ENCODE measurements around the gene EPB41L4A. TPM values are rescaled to one million over a fixed set of nuclear protein-coding genes. Genes with fewer than 3 reads are reported as not detected.

Gene EPB41L4A
- total and polyA plus RNA-seq, 8 donors, result 4.4 to 77.6 (median 12.1) TPM

- WGBS, 5 donors, result 89 to 93% (median 92%) methylated on average over 8 of the region's 8 CpGs
- peaks cover 0 to 20% (median 12%) of the 10 kb centered on the region in 4 donors for H3K4me1 ChIP-seq
- H3K27me3 ChIP-seq, result no peaks in the 10 kb centered on the region
- no peaks in the 10 kb centered on the region for H3K9me3 ChIP-seq
- no peak overlapping the region for H3K4me3 ChIP-seq
- intact Hi-C loops (cut with DNase I; ENCODE audit: low total_unique reads), result no loop called here
- no peaks in the 10 kb centered on the region for H3K36me3 ChIP-seq
- DNase-seq, result no peak
- TF ChIP-seq POLR2AphosphoS5 (IDR thresholded peaks at IDR 0.05) (no peak), POLR2A (IDR thresholded peaks at IDR 0.05) (no peak), EP300 (IDR thresholded peaks at IDR 0.05) (no peak)
- TF ChIP-seq, protein P1, sequence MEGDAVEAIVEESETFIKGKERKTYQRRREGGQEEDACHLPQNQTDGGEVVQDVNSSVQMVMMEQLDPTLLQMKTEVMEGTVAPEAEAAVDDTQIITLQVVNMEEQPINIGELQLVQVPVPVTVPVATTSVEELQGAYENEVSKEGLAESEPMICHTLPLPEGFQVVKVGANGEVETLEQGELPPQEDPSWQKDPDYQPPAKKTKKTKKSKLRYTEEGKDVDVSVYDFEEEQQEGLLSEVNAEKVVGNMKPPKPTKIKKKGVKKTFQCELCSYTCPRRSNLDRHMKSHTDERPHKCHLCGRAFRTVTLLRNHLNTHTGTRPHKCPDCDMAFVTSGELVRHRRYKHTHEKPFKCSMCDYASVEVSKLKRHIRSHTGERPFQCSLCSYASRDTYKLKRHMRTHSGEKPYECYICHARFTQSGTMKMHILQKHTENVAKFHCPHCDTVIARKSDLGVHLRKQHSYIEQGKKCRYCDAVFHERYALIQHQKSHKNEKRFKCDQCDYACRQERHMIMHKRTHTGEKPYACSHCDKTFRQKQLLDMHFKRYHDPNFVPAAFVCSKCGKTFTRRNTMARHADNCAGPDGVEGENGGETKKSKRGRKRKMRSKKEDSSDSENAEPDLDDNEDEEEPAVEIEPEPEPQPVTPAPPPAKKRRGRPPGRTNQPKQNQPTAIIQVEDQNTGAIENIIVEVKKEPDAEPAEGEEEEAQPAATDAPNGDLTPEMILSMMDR (IDR thresholded peaks at IDR 0.05), result no peak
- H3K27ac ChIP-seq, result no peak overlapping the region
Measured at GRCh38 chr5:112339761-112340160, 79.3 kb downstream of the EPB41L4A start.

DNA sequence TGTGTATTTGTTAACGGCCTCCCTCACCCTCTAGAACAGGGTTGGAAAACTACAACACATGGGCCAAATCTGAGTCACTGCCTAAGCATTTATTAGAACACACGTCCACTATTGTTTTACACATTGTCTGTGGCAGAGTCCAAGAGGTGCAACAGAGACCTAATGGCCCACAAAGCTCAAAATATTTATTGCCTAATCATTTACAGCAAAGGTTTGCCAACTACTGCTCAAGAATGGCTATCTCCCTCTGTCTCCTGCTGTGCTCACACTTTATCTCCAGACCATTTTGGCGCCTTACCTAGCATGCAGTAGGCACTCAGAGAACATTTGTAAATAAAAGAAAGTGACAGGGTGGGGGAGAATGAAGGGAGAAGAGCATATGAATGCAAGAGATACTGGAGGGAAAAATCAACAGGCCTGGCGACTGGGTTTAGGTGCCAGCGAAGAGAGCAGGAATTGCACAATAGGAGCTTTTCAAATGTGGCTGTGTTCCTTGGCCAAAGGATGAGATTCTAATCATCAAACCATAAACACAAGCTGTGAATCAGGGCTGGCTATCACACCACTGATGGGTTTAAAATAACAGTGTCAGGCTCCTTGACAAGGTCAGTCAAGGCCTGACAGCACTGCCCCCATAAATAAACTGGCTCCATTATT is 80.3 kb downstream of the EPB41L4A start:
- no peaks in the 10 kb centered on the region for H3K36me3 ChIP-seq
- WGBS, 5 donors, result 61 to 69% (median 64%) methylated on average over 5 of the region's 5 CpGs
- no peaks in the 10 kb centered on the region for H3K27me3 ChIP-seq
- H3K9me3 ChIP-seq, result no peaks in the 10 kb centered on the region
- H3K4me1 ChIP-seq, result peaks cover 0 to 20% (median 12%) of the 10 kb centered on the region in 4 donors
- DNase-seq, result no peak
- no peak overlapping the region for H3K4me3 ChIP-seq
- TF ChIP-seq POLR2A (IDR thresholded peaks at IDR 0.05), result no peak
- TF ChIP-seq POLR2AphosphoS5 (IDR thresholded peaks at IDR 0.05), result no peak
- TF ChIP-seq, protein P1 (IDR thresholded peaks at IDR 0.05), result no peak
- TF ChIP-seq EP300 (IDR thresholded peaks at IDR 0.05), result no peak
- H3K27ac ChIP-seq, result no peak overlapping the region
- intact Hi-C loops (cut with DNase I; ENCODE audit: low total_unique reads), result no loop called here

DNA sequence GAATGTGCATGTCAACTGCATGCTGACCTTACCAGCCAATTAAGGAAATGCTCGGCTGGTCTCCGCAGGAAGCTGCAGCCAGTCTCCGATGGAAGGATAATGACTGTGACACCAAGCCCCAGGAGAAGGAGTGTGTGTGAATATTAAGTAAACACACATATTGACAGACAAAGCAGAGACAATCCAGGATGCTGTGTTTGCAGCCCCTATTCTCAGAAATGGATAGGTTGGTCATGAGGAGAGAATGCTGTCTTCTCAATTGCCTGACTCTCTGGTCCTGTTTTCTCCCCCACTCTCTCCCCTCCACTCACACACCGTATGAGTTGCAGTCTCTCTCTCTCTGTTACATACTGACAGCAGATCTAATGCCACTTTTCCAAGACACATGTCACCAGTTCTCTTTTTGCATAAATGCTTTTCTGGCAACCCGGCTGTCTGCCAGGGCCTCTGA is 85.7 kb downstream of the EPB41L4A start:
- DNase-seq, result no peak
- H3K4me3 ChIP-seq, result no peak overlapping the region
- H3K9me3 ChIP-seq, result no peaks in the 10 kb centered on the region
- intact Hi-C loops (cut with DNase I; ENCODE audit: low total_unique reads), result no loop called here
- H3K36me3 ChIP-seq, result no peaks in the 10 kb centered on the region
- H3K27ac ChIP-seq, result no peak overlapping the region
- 47 to 65% (median 59%) methylated on average over 5 of the region's 5 CpGs for WGBS, 5 donors
- TF ChIP-seq, protein P1 (IDR thresholded peaks at IDR 0.05), result no peak
- TF ChIP-seq EP300 (IDR thresholded peaks at IDR 0.05) (no peak), POLR2A (IDR thresholded peaks at IDR 0.05) (no peak), POLR2AphosphoS5 (IDR thresholded peaks at IDR 0.05) (no peak)
- H3K4me1 ChIP-seq, result peaks cover 2 to 25% (median 15%) of the 10 kb centered on the region in 4 donors
- H3K27me3 ChIP-seq, result no peaks in the 10 kb centered on the region

GRCh38 chr5:112331892-112332291 is 87.2 kb downstream of the EPB41L4A start:
- peak overlapping the region in 1 of 5 donors; percentile 40 for H3K27ac ChIP-seq
- DNase-seq, result no peak
- no peaks in the 10 kb centered on the region for H3K36me3 ChIP-seq
- intact Hi-C loops (cut with DNase I; ENCODE audit: low total_unique reads), result no loop called here
- WGBS, 5 donors, result 63 to 79% (median 66%) methylated on average over 2 of the region's 2 CpGs
- TF ChIP-seq POLR2A (IDR thresholded peaks at IDR 0.05), result no peak
- TF ChIP-seq EP300 (IDR thresholded peaks at IDR 0.05), result no peak
- no peak for TF ChIP-seq POLR2AphosphoS5 (IDR thresholded peaks at IDR 0.05)
- TF ChIP-seq, protein P1 (IDR thresholded peaks at IDR 0.05), result no peak
- H3K4me1 ChIP-seq, result peaks cover 0 to 24% (median 14%) of the 10 kb centered on the region in 4 donors
- H3K9me3 ChIP-seq, result no peaks in the 10 kb centered on the region
- no peak overlapping the region for H3K4me3 ChIP-seq
- H3K27me3 ChIP-seq, result no peaks in the 10 kb centered on the region

All from stomach (tissue), 9 donors.